KMS-11 (cell line): ENCODE data around the gene SUPT5H.

Experiments
- H2AFZ ChIP-seq: fragments of 200-600 bp; sonication (generic); 2 replicates; pipeline ENCODE4 v1.6.1; 2016; ENCODE audit warnings: antibody characterized with exemption, mixed run types, low read depth
- H3K27ac ChIP-seq: fragments of 200-600 bp; sonication (generic); 2 replicates; pipeline ENCODE4 v1.6.1; 2016; ENCODE audit warnings: mild to moderate bottlenecking, mixed run types
- H3K27me3 ChIP-seq: fragments of 200-600 bp; sonication (generic); 2 replicates; pipeline ENCODE4 v1.6.1; 2017; ENCODE audit warnings: mild to moderate bottlenecking, low read depth, mixed run types, moderate library complexity; ENCODE audit not compliant: insufficient read depth
- H3K36me3 ChIP-seq: fragments of 200-600 bp; sonication (generic); 2 replicates; pipeline ENCODE4 v1.6.1; 2017; ENCODE audit warnings: mild to moderate bottlenecking, mixed run types; ENCODE audit not compliant: insufficient read depth
- H3K4me1 ChIP-seq: fragments of 200-600 bp; sonication (generic); 2 replicates; pipeline ENCODE4 v1.6.1; 2016; ENCODE audit warnings: mild to moderate bottlenecking, low read depth, mixed run types; ENCODE audit not compliant: poor library complexity, severe bottlenecking
- H3K4me2 ChIP-seq: fragments of 200-600 bp; sonication (generic); 2 replicates; pipeline ENCODE4 v1.7.0; 2016; ENCODE audit warnings: mild to moderate bottlenecking, mixed run types
- H3K4me3 ChIP-seq: fragments of 200-600 bp; sonication (generic); IDR thresholded peaks from 2 replicates; pipeline ENCODE4 v1.6.1; 2017; ENCODE audit warnings: low read depth, low read length, mixed read lengths; ENCODE audit not compliant: insufficient read depth
- H3K79me2 ChIP-seq: fragments of 200-600 bp; sonication (generic); 2 replicates; pipeline ENCODE4 v1.6.1; 2016; ENCODE audit warnings: low read depth, mixed run types; ENCODE audit not compliant: insufficient read depth
- H3K9ac ChIP-seq: fragments of 200-600 bp; sonication (generic); 2 replicates; pipeline ENCODE4 v1.6.1; 2016; ENCODE audit warnings: mild to moderate bottlenecking, mixed run types
- H4K20me1 ChIP-seq: fragments of 200-600 bp; sonication (generic); 2 replicates; pipeline ENCODE4 v1.6.1; 2016; ENCODE audit warnings: mild to moderate bottlenecking, mixed run types; ENCODE audit not compliant: insufficient read depth
- TF ChIP-seq, protein P1 (sequence below): fragments of 200-600 bp; sonication (generic); conservative IDR thresholded peaks from 2 replicates; pipeline ENCODE4 v1.6.1; 2017; ENCODE audit warnings: low read depth, mild to moderate bottlenecking, antibody characterized with exemption, low read length, moderate library complexity, mixed read lengths

Gene SUPT5H

DNA sequence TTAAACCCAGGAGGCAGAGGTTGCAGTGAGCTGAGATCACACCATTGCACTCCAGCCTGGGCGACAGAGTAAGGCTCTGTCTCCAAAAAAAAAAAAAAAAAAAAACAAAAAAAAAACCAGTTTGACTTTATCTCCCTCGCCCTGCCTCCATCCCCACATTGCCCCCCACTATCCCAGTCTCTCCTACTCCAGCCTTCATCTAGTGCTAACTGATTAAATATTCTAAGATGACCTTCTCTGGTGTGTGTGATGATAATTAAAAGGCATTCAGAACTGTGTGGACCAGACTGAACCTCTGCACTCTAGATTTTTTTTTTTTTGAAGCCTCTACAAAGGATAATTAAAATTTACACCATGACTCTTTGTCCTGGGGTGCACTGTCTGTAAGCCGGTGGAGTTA is 47.4 kb downstream of the SUPT5H start:
- Histone ChIP-seq H3K27ac (no peak overlapping the region), H3K9ac (no peak overlapping the region), H4K20me1 (no peaks in the 10 kb centered on the region), H3K4me3 (no peak overlapping the region), H3K4me2 (no peak overlapping the region), H3K4me1 (peaks cover 6% of the 10 kb centered on the region), H3K27me3 (peaks cover 22% of the 10 kb centered on the region), H3K36me3 (no peaks in the 10 kb centered on the region), H3K79me2 (no peaks in the 10 kb centered on the region), H2AFZ (no peak overlapping the region)
- TF ChIP-seq, protein P1, sequence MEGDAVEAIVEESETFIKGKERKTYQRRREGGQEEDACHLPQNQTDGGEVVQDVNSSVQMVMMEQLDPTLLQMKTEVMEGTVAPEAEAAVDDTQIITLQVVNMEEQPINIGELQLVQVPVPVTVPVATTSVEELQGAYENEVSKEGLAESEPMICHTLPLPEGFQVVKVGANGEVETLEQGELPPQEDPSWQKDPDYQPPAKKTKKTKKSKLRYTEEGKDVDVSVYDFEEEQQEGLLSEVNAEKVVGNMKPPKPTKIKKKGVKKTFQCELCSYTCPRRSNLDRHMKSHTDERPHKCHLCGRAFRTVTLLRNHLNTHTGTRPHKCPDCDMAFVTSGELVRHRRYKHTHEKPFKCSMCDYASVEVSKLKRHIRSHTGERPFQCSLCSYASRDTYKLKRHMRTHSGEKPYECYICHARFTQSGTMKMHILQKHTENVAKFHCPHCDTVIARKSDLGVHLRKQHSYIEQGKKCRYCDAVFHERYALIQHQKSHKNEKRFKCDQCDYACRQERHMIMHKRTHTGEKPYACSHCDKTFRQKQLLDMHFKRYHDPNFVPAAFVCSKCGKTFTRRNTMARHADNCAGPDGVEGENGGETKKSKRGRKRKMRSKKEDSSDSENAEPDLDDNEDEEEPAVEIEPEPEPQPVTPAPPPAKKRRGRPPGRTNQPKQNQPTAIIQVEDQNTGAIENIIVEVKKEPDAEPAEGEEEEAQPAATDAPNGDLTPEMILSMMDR: no peak

DNA sequence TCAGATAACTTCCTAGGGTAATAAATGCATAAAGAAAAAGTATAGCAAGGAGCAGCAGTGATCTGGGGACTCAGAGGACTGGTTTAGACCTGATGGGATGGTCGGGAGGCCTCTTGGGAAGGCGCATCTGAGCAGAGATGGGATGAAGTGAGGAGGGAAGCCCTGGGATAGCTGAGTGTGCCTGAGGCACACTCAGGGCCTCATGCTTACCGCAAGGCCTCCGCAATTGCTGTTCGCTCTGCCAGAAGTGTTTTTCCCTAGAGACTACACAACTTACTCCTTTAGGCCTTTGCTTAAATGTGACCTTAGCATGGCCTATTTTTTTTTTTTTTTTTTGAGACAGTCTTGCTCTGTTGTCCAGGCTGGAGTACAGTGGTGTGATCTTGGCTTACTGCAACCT is 49.3 kb downstream of the SUPT5H start:
- Histone ChIP-seq H3K4me1 (peaks cover 13% of the 10 kb centered on the region), H3K27ac (no peak overlapping the region), H3K79me2 (no peaks in the 10 kb centered on the region), H3K9ac (no peak overlapping the region), H4K20me1 (no peaks in the 10 kb centered on the region), H3K4me3 (no peak overlapping the region), H3K4me2 (no peak overlapping the region), H2AFZ (no peak overlapping the region), H3K36me3 (no peaks in the 10 kb centered on the region), H3K27me3 (peaks cover 41% of the 10 kb centered on the region)
- TF ChIP-seq, protein P1: no peak

DNA sequence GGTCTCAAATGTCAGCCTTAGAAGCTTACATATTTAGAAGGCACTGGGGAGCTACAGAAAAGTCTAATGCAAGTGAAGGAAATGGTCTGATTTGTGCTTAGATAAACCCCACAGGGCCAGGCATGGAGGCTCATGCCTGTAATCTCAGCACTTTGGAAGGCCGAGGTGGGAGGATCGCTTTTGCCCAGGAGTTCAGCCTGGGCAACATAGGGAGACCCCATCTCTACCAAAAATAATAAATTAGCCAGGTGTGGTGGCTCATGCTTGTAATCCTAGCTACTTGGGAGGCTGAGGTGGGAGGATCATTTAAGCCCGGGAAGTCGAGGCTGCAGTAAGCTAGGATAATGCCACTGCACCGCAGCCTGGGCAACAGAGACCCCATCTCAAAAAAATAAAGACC is 50.7 kb downstream of the SUPT5H start:
- TF ChIP-seq, protein P1: no peak
- no peaks in the 10 kb centered on the region for H3K36me3 ChIP-seq
- H3K79me2 ChIP-seq: no peaks in the 10 kb centered on the region
- peaks cover 13% of the 10 kb centered on the region for H3K4me1 ChIP-seq
- no peak overlapping the region for H2AFZ ChIP-seq
- peaks cover 55% of the 10 kb centered on the region for H3K27me3 ChIP-seq
- H3K9ac ChIP-seq: no peak overlapping the region
- no peak overlapping the region for H3K4me3 ChIP-seq
- H4K20me1 ChIP-seq: no peaks in the 10 kb centered on the region
- H3K27ac ChIP-seq: no peak overlapping the region
- H3K4me2 ChIP-seq: no peak overlapping the region

DNA sequence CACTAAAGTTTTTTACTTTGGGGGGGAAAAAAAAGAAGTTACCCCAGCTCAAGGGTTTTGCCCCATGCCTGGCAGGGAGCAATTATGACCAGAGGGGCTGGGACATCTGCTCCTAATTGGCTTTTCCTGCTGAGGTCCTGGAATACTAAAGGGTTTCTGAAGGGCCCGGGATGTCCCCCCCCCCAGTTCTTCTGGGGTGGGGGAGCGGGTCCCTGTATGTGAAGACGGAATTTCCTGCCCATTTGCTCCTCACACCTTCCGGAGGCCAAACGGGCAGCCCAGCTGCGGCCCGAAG is 52.3 kb downstream of the SUPT5H start:
- Histone ChIP-seq H3K4me2 (peak overlapping the region; percentile 78; the same call in 1 of the 2 replicates), H3K9ac (no peak overlapping the region), H3K4me3 (no peak overlapping the region), H3K4me1 (peaks cover 13% of the 10 kb centered on the region), H4K20me1 (no peaks in the 10 kb centered on the region), H3K36me3 (no peaks in the 10 kb centered on the region), H3K79me2 (no peaks in the 10 kb centered on the region), H2AFZ (peak overlapping the region; percentile 46; the same call in 1 of the 2 replicates), H3K27ac (no peak overlapping the region), H3K27me3 (peaks cover 59% of the 10 kb centered on the region)
- TF ChIP-seq, protein P1: no peak
